Upper lobe of left lung (tissue), 6 donors: ENCODE results near the gene KIAA1549. TPM values are rescaled to one million over a fixed set of nuclear protein-coding genes. Genes with fewer than 3 reads are reported as not detected.

Source experiments
- ATAC-seq, 2 donors: fragments of 200-7000 bp; cut with Tn5 transposase; one replicate each; pipeline ENCODE4 v1.9.1; 2022; ENCODE audit warnings: mild to moderate bottlenecking in 2 of 2, moderate library complexity in 2 of 2; ENCODE audit not compliant: low FRiP score in 2 of 2
- DNase-seq, 2 donors: peaks; one replicate each; pipeline ENCODE4 v3.0.0-alpha.2; 2019 to 2020
- H3K27ac ChIP-seq, 4 donors: fragments of 200-600 bp; sonication (generic); one replicate each; pipeline ENCODE4 v1.5.1; 2016 to 2019
- H3K27me3 ChIP-seq, 4 donors: fragments of 200-600 bp; sonication (generic); one replicate each; pipeline ENCODE4 v1.5.1; 2017 to 2019
- H3K36me3 ChIP-seq, 4 donors: fragments of 200-600 bp; sonication (generic); one replicate each; pipeline ENCODE4 v1.5.1; 2016 to 2019
- H3K4me1 ChIP-seq, 4 donors: fragments of 200-600 bp; sonication (generic); one replicate each; pipeline ENCODE4 v1.5.1; 2018 to 2019
- H3K4me3 ChIP-seq, 4 donors: fragments of 200-600 bp; sonication (generic); one replicate each; pipeline ENCODE4 v1.5.1; 2017 to 2019; ENCODE audit warnings: mild to moderate bottlenecking in 2 of 4, moderate library complexity in 1 of 4
- H3K9me3 ChIP-seq, 4 donors: fragments of 200-600 bp; sonication (generic); one replicate each; pipeline ENCODE4 v1.5.1; 2018 to 2019
- EP300 ChIP-seq, 4 donors: sonication (generic); formaldehyde crosslinking; IDR thresholded peaks; one replicate each; pipeline ENCODE4 v1.5.1; 2017; ENCODE audit warnings: antibody characterized with exemption in 4 of 4, control low read depth in 2 of 4
- POLR2A ChIP-seq, 4 donors: fragments of 450-650 bp; IDR thresholded peaks; one replicate each; pipeline ENCODE4 v1.5.1; 2016 to 2017; ENCODE audit warnings: antibody characterized with exemption in 4 of 4, mild to moderate bottlenecking in 2 of 4
- POLR2AphosphoS5 ChIP-seq, 2 donors: sonication (generic); formaldehyde crosslinking; IDR thresholded peaks; one replicate each; pipeline ENCODE4 v1.5.1; 2017; ENCODE audit warnings: antibody characterized with exemption in 2 of 2
- WGBS, 2 donors: methylation state at CpG; one replicate each; pipeline ENCODE4 v1.1.5; 2017 to 2018; 5-methylcytosine and 5-hydroxymethylcytosine counted together
- total RNA-seq, 6 donors: library from RNA; depleted of rRNA in 4 of 6; stranded (reverse); fragments of >200 nt in 4 of 6; gene quantifications; one replicate each; pipeline versions ENCODE4 v1.1.0 to v1.2.1, GENCODE V29; 2016 to 2021
- TF ChIP-seq, protein P1 (sequence below), 6 experiments: fragments of 450-650 bp in 4 of 6; fragments of 200-600 bp in 2 of 6; sonication (generic) in 2 of 6; IDR thresholded peaks; one replicate each; pipeline ENCODE4 v1.5.1; 2016 to 2019; ENCODE audit warnings: antibody characterized with exemption in 6 of 6
- donor health status: DM: no; HTN: no; CAD: no; lungs with moderate emphysema.
- donor health status: DM: no; HTN: yes; CAD: no; lungs with severe emphysema.

KIAA1549 gene
- total RNA-seq, 6 donors from 2014 or later = 4.1 to 10.2 (median 5.3) TPM

DNA sequence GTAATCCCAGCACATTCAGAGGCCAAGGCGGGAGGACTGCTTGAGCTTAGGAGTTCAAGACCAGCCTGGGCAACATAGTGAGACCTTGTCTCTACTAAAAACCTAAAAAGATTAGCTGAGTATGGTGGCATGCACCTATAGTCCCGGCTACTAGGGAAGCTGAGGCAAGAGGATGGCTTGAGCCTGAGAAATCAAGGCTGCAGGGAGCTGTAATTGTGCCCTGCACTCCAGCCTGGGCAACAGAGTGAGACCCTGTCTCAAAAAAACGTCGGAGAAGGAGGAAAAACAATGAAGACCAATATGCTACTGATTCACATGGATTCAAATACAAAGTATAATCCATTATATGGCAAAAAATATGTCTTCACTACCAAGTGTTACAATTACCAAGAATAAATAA lies 41.1 kb upstream of the KIAA1549 start:
- H3K4me1 ChIP-seq = no peaks in the 10 kb centered on the region
- H3K9me3 ChIP-seq = no peaks in the 10 kb centered on the region
- no peak overlapping the region for H3K4me3 ChIP-seq
- WGBS, 2 donors = 87 to 89% methylated on average over 4 of the region's 4 CpGs
- no peak overlapping the region for H3K27ac ChIP-seq
- no peak for DNase-seq
- TF ChIP-seq POLR2AphosphoS5 (IDR thresholded peaks at IDR 0.05) (no peak), EP300 (IDR thresholded peaks at IDR 0.05) (no peak), POLR2A (IDR thresholded peaks at IDR 0.05) (no peak)
- TF ChIP-seq, protein P1, sequence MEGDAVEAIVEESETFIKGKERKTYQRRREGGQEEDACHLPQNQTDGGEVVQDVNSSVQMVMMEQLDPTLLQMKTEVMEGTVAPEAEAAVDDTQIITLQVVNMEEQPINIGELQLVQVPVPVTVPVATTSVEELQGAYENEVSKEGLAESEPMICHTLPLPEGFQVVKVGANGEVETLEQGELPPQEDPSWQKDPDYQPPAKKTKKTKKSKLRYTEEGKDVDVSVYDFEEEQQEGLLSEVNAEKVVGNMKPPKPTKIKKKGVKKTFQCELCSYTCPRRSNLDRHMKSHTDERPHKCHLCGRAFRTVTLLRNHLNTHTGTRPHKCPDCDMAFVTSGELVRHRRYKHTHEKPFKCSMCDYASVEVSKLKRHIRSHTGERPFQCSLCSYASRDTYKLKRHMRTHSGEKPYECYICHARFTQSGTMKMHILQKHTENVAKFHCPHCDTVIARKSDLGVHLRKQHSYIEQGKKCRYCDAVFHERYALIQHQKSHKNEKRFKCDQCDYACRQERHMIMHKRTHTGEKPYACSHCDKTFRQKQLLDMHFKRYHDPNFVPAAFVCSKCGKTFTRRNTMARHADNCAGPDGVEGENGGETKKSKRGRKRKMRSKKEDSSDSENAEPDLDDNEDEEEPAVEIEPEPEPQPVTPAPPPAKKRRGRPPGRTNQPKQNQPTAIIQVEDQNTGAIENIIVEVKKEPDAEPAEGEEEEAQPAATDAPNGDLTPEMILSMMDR (IDR thresholded peaks at IDR 0.05) = no peak
- H3K27me3 ChIP-seq = no peaks in the 10 kb centered on the region
- no peak for ATAC-seq
- H3K36me3 ChIP-seq = peaks cover 0 to 30% (median 6%) of the 10 kb centered on the region in 4 donors

- ATAC-seq = no peak
- no peaks in the 10 kb centered on the region for H3K27me3 ChIP-seq
- H3K27ac ChIP-seq = no peak overlapping the region
- no peak overlapping the region for H3K4me3 ChIP-seq
- peaks cover 0 to 5% (median 0%) of the 10 kb centered on the region in 4 donors for H3K36me3 ChIP-seq
- H3K4me1 ChIP-seq = peaks cover 0 to 3% (median 0%) of the 10 kb centered on the region in 4 donors
- no peak for DNase-seq
- WGBS, 2 donors = 90 to 98% methylated on average over 3 of the region's 3 CpGs
- TF ChIP-seq EP300 (IDR thresholded peaks at IDR 0.05) (no peak), POLR2AphosphoS5 (IDR thresholded peaks at IDR 0.05) (no peak), POLR2A (IDR thresholded peaks at IDR 0.05) (no peak)
- TF ChIP-seq, protein P1 (IDR thresholded peaks at IDR 0.05) = no peak
- no peaks in the 10 kb centered on the region for H3K9me3 ChIP-seq
Observed at GRCh38 chr7:139018910-139019309, 37.7 kb upstream of the KIAA1549 start.

DNA sequence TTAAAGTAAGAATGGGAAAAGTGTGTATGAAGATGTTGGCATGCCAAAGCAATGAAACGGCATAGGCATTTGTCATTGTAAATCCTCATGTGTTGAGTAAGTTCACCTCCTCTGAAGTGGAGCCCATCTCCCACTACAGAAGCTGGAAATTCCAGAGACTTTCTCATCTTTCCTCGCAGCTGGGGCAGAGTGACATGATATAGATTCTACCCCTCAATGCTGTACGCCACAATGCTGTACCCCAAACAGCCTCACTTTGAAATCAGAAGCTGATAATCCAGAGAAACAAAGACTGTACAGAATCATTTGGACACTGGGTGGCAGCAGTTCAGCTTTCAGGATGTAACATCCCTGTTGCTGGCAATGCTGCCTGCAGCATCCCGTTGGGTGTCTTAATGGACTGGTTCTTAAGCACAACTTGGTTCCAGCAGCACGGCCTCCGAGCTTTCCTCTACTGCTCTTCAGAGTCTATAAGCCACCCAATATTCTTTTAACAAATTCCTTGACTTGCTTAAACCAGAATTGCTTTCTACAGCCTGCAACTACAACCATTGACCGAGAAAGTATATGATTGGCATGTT lies 35.8 kb upstream of the KIAA1549 start:
- H3K36me3 ChIP-seq = no peaks in the 10 kb centered on the region
- 33 to 35% methylated on average over 7 of the region's 7 CpGs for WGBS, 2 donors
- H3K4me1 ChIP-seq = peaks cover 0 to 3% (median 0%) of the 10 kb centered on the region in 4 donors
- no peaks in the 10 kb centered on the region for H3K9me3 ChIP-seq
- peak in 1 of 2 donors; percentile 86 for ATAC-seq
- TF ChIP-seq EP300 (IDR thresholded peaks at IDR 0.05) (no peak), POLR2AphosphoS5 (IDR thresholded peaks at IDR 0.05) (no peak)
- TF ChIP-seq, protein P1 (IDR thresholded peaks at IDR 0.05) = peak; percentile 39 to 65 (median 54)
- no peak overlapping the region for H3K4me3 ChIP-seq
- no peaks in the 10 kb centered on the region for H3K27me3 ChIP-seq
- peak in 1 of 2 donors; percentile 52 for DNase-seq
- H3K27ac ChIP-seq = no peak overlapping the region

- no peak for DNase-seq
- Histone ChIP-seq H3K36me3 (no peaks in the 10 kb centered on the region), H3K4me3 (no peak overlapping the region), H3K9me3 (no peaks in the 10 kb centered on the region), H3K27me3 (no peaks in the 10 kb centered on the region), H3K27ac (no peak overlapping the region), H3K4me1 (no peaks in the 10 kb centered on the region)
- WGBS, 2 donors = 92 to 94% methylated on average over 3 of the region's 3 CpGs
- no peak for ATAC-seq
- TF ChIP-seq POLR2AphosphoS5 (IDR thresholded peaks at IDR 0.05) (no peak), EP300 (IDR thresholded peaks at IDR 0.05) (no peak), POLR2A (IDR thresholded peaks at IDR 0.05) (no peak)
- TF ChIP-seq, protein P1 (IDR thresholded peaks at IDR 0.05) = no peak
Observed at GRCh38 chr7:139011373-139011772, 30.2 kb upstream of the KIAA1549 start.
